Measurements from ENCODE around the gene EPHB1.

EPHB1 gene

GRCh38 chr3:134808835-134809234 lies 13.8 kb downstream of the EPHB1 start:
- H3K9me3 Mint-ChIP-seq: no peaks in the 10 kb centered on the region
- H3K27me3 Mint-ChIP-seq: peaks cover 15% of the 10 kb centered on the region
- no peak overlapping the region for H3K27ac Mint-ChIP-seq
- H3K4me3 Mint-ChIP-seq: no peak overlapping the region
- no peaks in the 10 kb centered on the region for H3K36me3 Mint-ChIP-seq (ENCODE audit: low read depth)
- H3K4me1 Mint-ChIP-seq (ENCODE audit: low read depth): no peaks in the 10 kb centered on the region
- intact Hi-C loops (cut with micrococcal nuclease): no loop called here

DNA sequence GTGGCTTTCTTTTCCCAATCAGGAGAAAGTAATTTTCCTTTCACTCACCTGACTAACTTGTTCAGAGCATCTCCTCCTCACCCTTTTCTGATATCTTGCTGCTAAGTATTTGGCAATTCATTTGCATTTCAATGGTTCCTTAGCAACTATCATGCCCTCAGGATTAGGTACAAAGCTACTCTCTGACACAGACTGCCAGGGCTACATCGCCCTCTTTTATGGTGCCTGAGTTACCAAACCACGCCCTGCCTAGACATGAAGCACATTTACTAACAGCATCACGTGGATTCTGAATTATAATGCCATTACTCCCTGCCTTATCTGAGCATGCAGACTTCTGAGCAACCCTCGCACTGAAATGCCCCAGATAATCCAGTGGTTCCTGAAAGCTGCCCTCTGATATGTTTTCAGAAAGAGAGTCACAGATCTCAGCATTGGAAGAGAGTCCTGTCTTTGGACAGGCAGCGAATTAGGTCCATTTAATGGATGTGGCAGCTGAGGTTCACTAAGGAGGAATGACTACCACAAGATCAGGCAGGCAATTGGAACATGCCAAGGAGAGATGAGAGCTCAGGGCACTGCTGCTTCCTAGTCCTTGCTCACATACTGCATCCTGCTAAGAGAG lies 14.5 kb downstream of the EPHB1 start:
- Mint-ChIP-seq H3K4me3 (no peak overlapping the region), H3K36me3 (ENCODE audit: low read depth) (no peaks in the 10 kb centered on the region), H3K27ac (no peak overlapping the region), H3K4me1 (ENCODE audit: low read depth) (no peaks in the 10 kb centered on the region), H3K9me3 (no peaks in the 10 kb centered on the region), H3K27me3 (peaks cover 14% of the 10 kb centered on the region)
- intact Hi-C loops (cut with micrococcal nuclease): no loop called here

DNA sequence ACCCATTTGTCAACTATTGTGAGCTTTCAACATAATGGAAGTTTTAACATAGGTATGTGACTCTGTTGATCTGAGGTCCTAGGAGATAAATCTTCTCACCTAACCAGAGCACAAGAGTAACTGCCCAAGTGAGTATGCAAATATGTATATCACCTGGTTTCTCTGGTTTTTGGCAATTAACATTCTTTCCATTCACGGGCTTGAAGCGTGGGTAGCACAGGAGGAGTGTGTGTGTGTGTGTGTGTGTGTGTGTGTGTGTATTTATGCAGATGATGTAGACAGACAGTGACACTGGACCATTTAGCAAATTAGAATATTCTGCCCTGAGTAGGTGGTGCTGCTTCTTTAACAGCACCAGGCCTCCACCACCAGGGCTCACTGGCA lies 15.0 kb downstream of the EPHB1 start:
- H3K27ac Mint-ChIP-seq: no peak overlapping the region
- H3K9me3 Mint-ChIP-seq: no peaks in the 10 kb centered on the region
- H3K4me3 Mint-ChIP-seq: no peak overlapping the region
- H3K36me3 Mint-ChIP-seq (ENCODE audit: low read depth): no peaks in the 10 kb centered on the region
- H3K27me3 Mint-ChIP-seq: peaks cover 12% of the 10 kb centered on the region
- no peaks in the 10 kb centered on the region for H3K4me1 Mint-ChIP-seq (ENCODE audit: low read depth)
- intact Hi-C loops (cut with micrococcal nuclease): no loop called here

GRCh38 chr3:134810850-134811249 lies 15.8 kb downstream of the EPHB1 start:
- H3K4me3 Mint-ChIP-seq: no peak overlapping the region
- H3K27ac Mint-ChIP-seq: no peak overlapping the region
- peaks cover 8% of the 10 kb centered on the region for H3K27me3 Mint-ChIP-seq
- intact Hi-C loops (cut with micrococcal nuclease): no loop called here
- no peaks in the 10 kb centered on the region for H3K36me3 Mint-ChIP-seq (ENCODE audit: low read depth)
- no peaks in the 10 kb centered on the region for H3K4me1 Mint-ChIP-seq (ENCODE audit: low read depth)
- no peaks in the 10 kb centered on the region for H3K9me3 Mint-ChIP-seq

DNA sequence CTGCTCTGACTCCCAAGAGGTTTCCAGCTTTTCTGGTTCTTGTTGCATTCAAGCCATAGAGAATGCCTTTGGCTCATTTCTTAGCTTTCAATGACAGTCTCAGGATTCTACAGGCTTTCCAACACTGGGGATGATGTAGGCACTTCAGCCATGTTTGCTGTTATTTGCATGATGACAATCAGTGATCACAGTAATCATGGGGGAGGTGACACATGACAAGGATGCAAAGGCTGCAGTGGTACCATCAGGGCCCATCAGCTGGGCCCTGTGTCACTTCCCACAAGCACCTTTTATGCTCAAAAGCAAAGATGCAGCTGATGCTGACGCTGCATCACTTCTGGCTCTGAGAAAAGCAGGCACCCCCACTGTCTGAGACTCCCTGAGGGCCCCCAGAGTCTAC lies 18.6 kb downstream of the EPHB1 start:
- intact Hi-C loops (cut with micrococcal nuclease): no loop called here
- Mint-ChIP-seq H3K9me3 (no peaks in the 10 kb centered on the region), H3K27ac (no peak overlapping the region), H3K36me3 (ENCODE audit: low read depth) (no peaks in the 10 kb centered on the region), H3K4me3 (no peak overlapping the region), H3K4me1 (ENCODE audit: low read depth) (no peaks in the 10 kb centered on the region), H3K27me3 (no peaks in the 10 kb centered on the region)

- no peaks in the 10 kb centered on the region for H3K9me3 Mint-ChIP-seq
- H3K36me3 Mint-ChIP-seq (ENCODE audit: low read depth): no peaks in the 10 kb centered on the region
- peaks cover 3% of the 10 kb centered on the region for H3K27me3 Mint-ChIP-seq
- intact Hi-C loops (cut with micrococcal nuclease): no loop called here
- no peak overlapping the region for H3K4me3 Mint-ChIP-seq
- H3K4me1 Mint-ChIP-seq (ENCODE audit: low read depth): no peaks in the 10 kb centered on the region
- H3K27ac Mint-ChIP-seq: no peak overlapping the region
Measured at GRCh38 chr3:134815519-134815918, 20.5 kb downstream of the EPHB1 start.

DNA sequence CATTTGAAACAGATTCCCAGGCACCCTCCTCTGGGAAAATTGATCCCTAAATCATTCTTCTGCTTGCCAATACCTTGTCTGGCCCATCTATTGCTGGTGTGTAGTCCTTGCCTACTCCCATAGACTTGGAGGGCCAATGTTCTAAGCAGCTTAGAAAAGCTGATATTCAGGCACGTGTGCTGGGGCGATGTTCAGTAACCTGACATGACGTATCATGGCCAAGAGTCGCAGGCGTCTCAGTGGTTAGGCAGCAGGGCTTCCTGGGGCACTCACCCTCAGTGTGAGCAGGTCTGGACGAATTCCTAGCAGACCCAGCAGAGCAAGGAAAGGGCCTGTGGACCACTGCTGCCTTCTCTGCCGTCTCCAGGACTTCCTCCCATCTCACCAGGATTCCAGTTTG lies 21.6 kb downstream of the EPHB1 start:
- H3K4me1 Mint-ChIP-seq (ENCODE audit: low read depth): no peaks in the 10 kb centered on the region
- H3K27ac Mint-ChIP-seq: no peak overlapping the region
- intact Hi-C loops (cut with micrococcal nuclease): no loop called here
- peaks cover 3% of the 10 kb centered on the region for H3K27me3 Mint-ChIP-seq
- no peaks in the 10 kb centered on the region for H3K9me3 Mint-ChIP-seq
- H3K36me3 Mint-ChIP-seq (ENCODE audit: low read depth): no peaks in the 10 kb centered on the region
- no peak overlapping the region for H3K4me3 Mint-ChIP-seq

- Mint-ChIP-seq H3K27me3 (peaks cover 3% of the 10 kb centered on the region), H3K4me1 (ENCODE audit: low read depth) (no peaks in the 10 kb centered on the region), H3K9me3 (no peaks in the 10 kb centered on the region), H3K36me3 (ENCODE audit: low read depth) (no peaks in the 10 kb centered on the region), H3K27ac (no peak overlapping the region), H3K4me3 (no peak overlapping the region)
- intact Hi-C loops (cut with micrococcal nuclease): no loop called here
Measured at GRCh38 chr3:134817297-134817696, 22.2 kb downstream of the EPHB1 start.

- Mint-ChIP-seq H3K27me3 (peaks cover 3% of the 10 kb centered on the region), H3K27ac (no peak overlapping the region), H3K9me3 (no peaks in the 10 kb centered on the region), H3K4me1 (ENCODE audit: low read depth) (no peaks in the 10 kb centered on the region), H3K36me3 (ENCODE audit: low read depth) (no peaks in the 10 kb centered on the region), H3K4me3 (no peak overlapping the region)
- intact Hi-C loops (cut with micrococcal nuclease): no loop called here
Measured at GRCh38 chr3:134820994-134821393, 25.9 kb downstream of the EPHB1 start.

- intact Hi-C loops (cut with micrococcal nuclease): no loop called here
- no peak overlapping the region for H3K27ac Mint-ChIP-seq
- H3K27me3 Mint-ChIP-seq: peaks cover 3% of the 10 kb centered on the region
- no peak overlapping the region for H3K4me3 Mint-ChIP-seq
- H3K9me3 Mint-ChIP-seq: no peaks in the 10 kb centered on the region
- no peaks in the 10 kb centered on the region for H3K4me1 Mint-ChIP-seq (ENCODE audit: low read depth)
- H3K36me3 Mint-ChIP-seq (ENCODE audit: low read depth): no peaks in the 10 kb centered on the region
Measured at GRCh38 chr3:134822090-134822489, 27.0 kb downstream of the EPHB1 start.

DNA sequence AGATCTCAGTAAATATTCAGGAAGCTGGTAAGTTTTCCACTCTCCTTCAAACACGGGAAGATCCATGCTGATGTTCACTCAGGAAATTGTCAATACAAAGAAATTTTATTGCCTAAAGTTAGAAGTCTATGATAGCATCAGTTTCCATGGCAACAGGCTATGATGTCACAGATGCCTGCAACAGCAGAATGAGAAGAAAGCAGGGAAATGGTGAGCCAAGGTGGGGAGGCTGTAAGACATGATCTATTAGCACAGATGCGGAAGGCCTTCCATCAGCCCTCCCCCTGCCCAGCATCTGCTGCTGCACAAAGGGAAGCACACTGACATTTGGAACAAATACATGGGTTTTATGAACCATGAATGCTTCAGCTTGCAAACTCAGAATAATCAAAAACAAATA lies 28.6 kb downstream of the EPHB1 start:
- H3K27ac Mint-ChIP-seq: no peak overlapping the region
- peaks cover 2% of the 10 kb centered on the region for H3K27me3 Mint-ChIP-seq
- H3K4me1 Mint-ChIP-seq (ENCODE audit: low read depth): no peaks in the 10 kb centered on the region
- H3K4me3 Mint-ChIP-seq: no peak overlapping the region
- H3K9me3 Mint-ChIP-seq: no peaks in the 10 kb centered on the region
- intact Hi-C loops (cut with micrococcal nuclease): no loop called here
- H3K36me3 Mint-ChIP-seq (ENCODE audit: low read depth): no peaks in the 10 kb centered on the region

GRCh38 chr3:134824791-134825190 lies 29.7 kb downstream of the EPHB1 start:
- intact Hi-C loops (cut with micrococcal nuclease): no loop called here
- Mint-ChIP-seq H3K36me3 (ENCODE audit: low read depth) (no peaks in the 10 kb centered on the region), H3K9me3 (no peaks in the 10 kb centered on the region), H3K4me1 (ENCODE audit: low read depth) (no peaks in the 10 kb centered on the region), H3K4me3 (no peak overlapping the region), H3K27ac (no peak overlapping the region), H3K27me3 (no peaks in the 10 kb centered on the region)

GRCh38 chr3:134827213-134827612 lies 32.2 kb downstream of the EPHB1 start:
- no peaks in the 10 kb centered on the region for H3K9me3 Mint-ChIP-seq
- H3K4me3 Mint-ChIP-seq: no peak overlapping the region

GRCh38 chr3:134829721-134830120 lies 34.7 kb downstream of the EPHB1 start:
- no peaks in the 10 kb centered on the region for H3K36me3 Mint-ChIP-seq (ENCODE audit: low read depth)
- no peak overlapping the region for H3K4me3 Mint-ChIP-seq
- no peak overlapping the region for H3K27ac Mint-ChIP-seq
- no peaks in the 10 kb centered on the region for H3K9me3 Mint-ChIP-seq
- intact Hi-C loops (cut with micrococcal nuclease): no loop called here
- H3K27me3 Mint-ChIP-seq: peaks cover 1% of the 10 kb centered on the region
- H3K4me1 Mint-ChIP-seq (ENCODE audit: low read depth): no peaks in the 10 kb centered on the region

More at GRCh38 chr3:134827213-134827612, 32.2 kb downstream of the EPHB1 start:
- Mint-ChIP-seq H3K36me3 (ENCODE audit: low read depth) (no peaks in the 10 kb centered on the region), H3K27me3 (no peaks in the 10 kb centered on the region), H3K4me1 (ENCODE audit: low read depth) (no peaks in the 10 kb centered on the region), H3K27ac (no peak overlapping the region)
- intact Hi-C loops (cut with micrococcal nuclease): no loop called here

- no peak overlapping the region for H3K4me3 Mint-ChIP-seq
- intact Hi-C loops (cut with micrococcal nuclease): no loop called here
- H3K27me3 Mint-ChIP-seq: peaks cover 3% of the 10 kb centered on the region
- H3K27ac Mint-ChIP-seq: no peak overlapping the region
- no peaks in the 10 kb centered on the region for H3K9me3 Mint-ChIP-seq
- H3K36me3 Mint-ChIP-seq (ENCODE audit: low read depth): no peaks in the 10 kb centered on the region
- no peaks in the 10 kb centered on the region for H3K4me1 Mint-ChIP-seq (ENCODE audit: low read depth)
Measured at GRCh38 chr3:134832585-134832984, 37.5 kb downstream of the EPHB1 start.

Measured in dendritic cell treated with granulocyte-macrophage colony-stimulating factor and Interleukin-4, amounts not matched to agents 40 ng/mL and 50 ng/mL, for 4 days (primary cell).